HG02642 (cell line): ENCODE measurements around the gene CPHXL2.

Experiments used
- ATAC-seq: cut with Tn5 transposase; IDR thresholded peaks from one replicate; pipeline ENCODE4 v1.9.1; 2021; ENCODE audit warnings: mild to moderate bottlenecking; ENCODE audit not compliant: unreplicated experiment, poor library complexity

CPHXL2 gene

GRCh38 chr16:75676909-75677308 lies at the start of gene CPHXL2:
CPHXL2 (minus strand) TSS chr16:75677009; CDS start chr16:75676999, 10 bp downstream.
- no peak for ATAC-seq

GRCh38 chr16:75726390-75726789 lies 49.6 kb upstream of the CPHXL2 start, which contains the start of gene CPHXL:
CPHXL (minus strand) TSS chr16:75726490; CDS start chr16:75726442, 48 bp downstream.
- no peak for ATAC-seq

GRCh38 chr16:75718452-75718851 lies 41.6 kb upstream of the CPHXL2 start:
- no peak for ATAC-seq

- ATAC-seq: no peak
Measured at GRCh38 chr16:75714661-75715060, 37.9 kb upstream of the CPHXL2 start.

GRCh38 chr16:75710344-75710743 lies 33.5 kb upstream of the CPHXL2 start:
- ATAC-seq: no peak

- ATAC-seq: no peak
Measured at GRCh38 chr16:75703306-75703705, 26.5 kb upstream of the CPHXL2 start.

- no peak for ATAC-seq
Measured at GRCh38 chr16:75702242-75702641, 25.4 kb upstream of the CPHXL2 start.

- no peak for ATAC-seq
Measured at GRCh38 chr16:75701361-75701760, 24.6 kb upstream of the CPHXL2 start, which contains the start of gene DUXB. DUXB (minus strand) TSS chr16:75701461; CDS start chr16:75701418, 43 bp downstream.

GRCh38 chr16:75697571-75697970 lies 20.8 kb upstream of the CPHXL2 start:
- no peak for ATAC-seq

GRCh38 chr16:75695708-75696107 lies 18.9 kb upstream of the CPHXL2 start:
- ATAC-seq: no peak

GRCh38 chr16:75687361-75687760 lies 10.6 kb upstream of the CPHXL2 start:
- ATAC-seq: no peak

GRCh38 chr16:75682308-75682707 lies 5.5 kb upstream of the CPHXL2 start:
- ATAC-seq: no peak

GRCh38 chr16:75679366-75679765 lies 2.6 kb upstream of the CPHXL2 start:
- no peak for ATAC-seq

GRCh38 chr16:75667503-75667902 lies 9.3 kb downstream of the CPHXL2 start:
- no peak for ATAC-seq

GRCh38 chr16:75660726-75661302 lies 16.0 kb downstream of the CPHXL2 start:
- no peak for ATAC-seq

GRCh38 chr16:75660321-75660720 lies 16.5 kb downstream of the CPHXL2 start:
- no peak for ATAC-seq

GRCh38 chr16:75658175-75658574 lies 18.6 kb downstream of the CPHXL2 start:
- no peak for ATAC-seq

GRCh38 chr16:75653922-75654321 lies 22.9 kb downstream of the CPHXL2 start:
- no peak for ATAC-seq

GRCh38 chr16:75648265-75649076 lies 28.3 kb downstream of the CPHXL2 start:
- peak; percentile 43 for ATAC-seq

GRCh38 chr16:75647492-75648264 lies 29.1 kb downstream of the CPHXL2 start, which contains the start of the genes KARS1 and TERF2IP:
KARS1 (minus strand) TSS chr16:75647665; CDS start chr16:75647639, 26 bp downstream.
TERF2IP (plus strand) TSS chr16:75647773; CDS start chr16:75647883, 110 bp downstream.
- ATAC-seq: peak; percentile 88

GRCh38 chr16:75647112-75647491 lies 29.7 kb downstream of the CPHXL2 start:
- ATAC-seq: peak; percentile 20
